Loucy (cell line): ENCODE results near the gene GRHL1.
"Not testable (repeated sequence)": the region's sequence is repeated elsewhere in the genome, so short reads cannot be mapped to it uniquely, and the experiment has no call there.

Source experiments
- H2AFZ ChIP-seq: fragments of 200-600 bp; sonication (generic); 2 replicates; pipeline ENCODE4 v1.6.0; 2016; ENCODE audit warnings: antibody characterized with exemption, mild to moderate bottlenecking, low read length, moderate library complexity
- H3F3A ChIP-seq: fragments of 200-600 bp; 2 replicates; pipeline ENCODE4 v1.6.0; 2016; ENCODE audit warnings: antibody characterized with exemption, low read depth, mild to moderate bottlenecking
- H3K27me3 ChIP-seq: fragments of 200-600 bp; sonication (generic); 2 replicates; pipeline ENCODE4 v1.6.1; 2014; ENCODE audit warnings: low read length, mild to moderate bottlenecking; ENCODE audit not compliant: insufficient read depth, poor library complexity, severe bottlenecking
- H3K36me3 ChIP-seq: fragments of 200-600 bp; sonication (generic); 2 replicates; pipeline ENCODE4 v1.6.1; 2016; ENCODE audit warnings: low read length; ENCODE audit not compliant: insufficient read depth
- H3K4me1 ChIP-seq: fragments of 200-600 bp; sonication (generic); 2 replicates; pipeline ENCODE4 v1.5.1; 2014; ENCODE audit warnings: low read length, mild to moderate bottlenecking; ENCODE audit not compliant: insufficient read depth, poor library complexity, severe bottlenecking
- H3K4me2 ChIP-seq: fragments of 200-600 bp; sonication (generic); 2 replicates; pipeline ENCODE4 v1.6.0; 2014; ENCODE audit warnings: antibody characterized with exemption, low read length, low read depth, mild to moderate bottlenecking; ENCODE audit not compliant: poor library complexity, severe bottlenecking
- H3K4me3 ChIP-seq: fragments of 200-600 bp; sonication (generic); 2 replicates; pipeline ENCODE4 v1.5.1; 2014; ENCODE audit warnings: low read length, mild to moderate bottlenecking, mixed read lengths; ENCODE audit not compliant: poor library complexity, severe bottlenecking
- H3K79me2 ChIP-seq: fragments of 200-600 bp; sonication (generic); 2 replicates; pipeline ENCODE4 v1.6.1; 2014; ENCODE audit warnings: low read length; ENCODE audit not compliant: insufficient read depth
- H3K9ac ChIP-seq: fragments of 200-600 bp; sonication (generic); 2 replicates; pipeline ENCODE4 v1.6.0; 2014; ENCODE audit warnings: mild to moderate bottlenecking, low read depth, low read length, moderate library complexity; ENCODE audit not compliant: poor library complexity, severe bottlenecking
- H3K9me2 ChIP-seq: fragments of 200-600 bp; sonication (generic); replicated peaks from 2 replicates; pipeline ENCODE4 v1.6.1; 2016; ENCODE audit warnings: low read depth, low read length, mixed read lengths
- H3K9me3 ChIP-seq: fragments of 200-600 bp; sonication (generic); 2 replicates; pipeline ENCODE4 v1.6.1; 2014; ENCODE audit warnings: mild to moderate bottlenecking, antibody characterized with exemption, low read length, low read depth; ENCODE audit not compliant: insufficient read depth
- H4K20me1 ChIP-seq: fragments of 200-600 bp; sonication (generic); 2 replicates; pipeline ENCODE4 v1.6.0; 2014; ENCODE audit warnings: antibody characterized with exemption, low read length, mild to moderate bottlenecking; ENCODE audit not compliant: insufficient read depth, poor library complexity, severe bottlenecking
- EZH2phosphoT487 ChIP-seq: fragments of 200-600 bp; IDR thresholded peaks from 2 replicates; pipeline ENCODE4 v1.6.1; 2018; ENCODE audit warnings: antibody characterized with exemption, mild to moderate bottlenecking, moderate library complexity, borderline replicate concordance
- TF ChIP-seq, protein P1 (sequence below): fragments of 200-600 bp; sonication (generic); conservative IDR thresholded peaks from 2 replicates; pipeline ENCODE4 v1.5.1; 2014; ENCODE audit warnings: mild to moderate bottlenecking, antibody characterized with exemption, low read length

The GRHL1 gene

DNA sequence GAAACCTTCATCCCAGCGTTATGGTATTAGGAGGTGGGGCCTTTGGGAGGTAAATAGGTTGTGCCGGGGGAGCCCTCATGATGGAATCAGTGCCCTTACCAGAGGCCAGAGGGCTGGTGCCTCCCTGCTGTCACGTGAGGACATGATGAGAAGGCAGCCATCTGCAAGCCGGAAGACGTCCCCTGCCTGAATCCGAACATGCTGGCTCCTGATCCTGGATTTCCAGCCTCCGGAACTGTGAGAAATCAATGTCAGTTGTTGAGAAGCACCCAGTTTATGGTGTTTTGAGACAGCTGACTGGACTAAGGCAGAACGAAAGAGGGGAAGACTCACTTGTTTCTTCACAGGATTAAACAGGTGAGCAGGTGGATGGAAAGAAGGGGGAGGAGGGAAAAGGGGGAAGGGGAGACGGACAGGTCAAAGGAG is 78.8 kb downstream of the GRHL1 start:
- Histone ChIP-seq H3K9me2 (no peaks in the 10 kb centered on the region), H3K27me3 (no peaks in the 10 kb centered on the region), H3K36me3 (no peaks in the 10 kb centered on the region), H3F3A (no peaks in the 10 kb centered on the region), H3K79me2 (no peaks in the 10 kb centered on the region), H3K4me2 (no peak overlapping the region), H4K20me1 (no peaks in the 10 kb centered on the region), H3K9ac (no peak overlapping the region), H3K4me3 (no peak overlapping the region), H3K9me3 (no peaks in the 10 kb centered on the region), H2AFZ (no peak overlapping the region), H3K4me1 (no peaks in the 10 kb centered on the region)
- no peak for TF ChIP-seq EZH2phosphoT487
- TF ChIP-seq, protein P1, sequence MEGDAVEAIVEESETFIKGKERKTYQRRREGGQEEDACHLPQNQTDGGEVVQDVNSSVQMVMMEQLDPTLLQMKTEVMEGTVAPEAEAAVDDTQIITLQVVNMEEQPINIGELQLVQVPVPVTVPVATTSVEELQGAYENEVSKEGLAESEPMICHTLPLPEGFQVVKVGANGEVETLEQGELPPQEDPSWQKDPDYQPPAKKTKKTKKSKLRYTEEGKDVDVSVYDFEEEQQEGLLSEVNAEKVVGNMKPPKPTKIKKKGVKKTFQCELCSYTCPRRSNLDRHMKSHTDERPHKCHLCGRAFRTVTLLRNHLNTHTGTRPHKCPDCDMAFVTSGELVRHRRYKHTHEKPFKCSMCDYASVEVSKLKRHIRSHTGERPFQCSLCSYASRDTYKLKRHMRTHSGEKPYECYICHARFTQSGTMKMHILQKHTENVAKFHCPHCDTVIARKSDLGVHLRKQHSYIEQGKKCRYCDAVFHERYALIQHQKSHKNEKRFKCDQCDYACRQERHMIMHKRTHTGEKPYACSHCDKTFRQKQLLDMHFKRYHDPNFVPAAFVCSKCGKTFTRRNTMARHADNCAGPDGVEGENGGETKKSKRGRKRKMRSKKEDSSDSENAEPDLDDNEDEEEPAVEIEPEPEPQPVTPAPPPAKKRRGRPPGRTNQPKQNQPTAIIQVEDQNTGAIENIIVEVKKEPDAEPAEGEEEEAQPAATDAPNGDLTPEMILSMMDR, result no peak

GRCh38 chr2:10030798-10031197 is 79.3 kb downstream of the GRHL1 start:
- not testable (repeated sequence) for H3K9me3 ChIP-seq, H3K27me3 ChIP-seq, H4K20me1 ChIP-seq, H3F3A ChIP-seq, H3K4me1 ChIP-seq, H2AFZ ChIP-seq, H3K4me2 ChIP-seq, H3K9ac ChIP-seq, H3K9me2 ChIP-seq, H3K79me2 ChIP-seq, H3K36me3 ChIP-seq, H3K4me3 ChIP-seq

DNA sequence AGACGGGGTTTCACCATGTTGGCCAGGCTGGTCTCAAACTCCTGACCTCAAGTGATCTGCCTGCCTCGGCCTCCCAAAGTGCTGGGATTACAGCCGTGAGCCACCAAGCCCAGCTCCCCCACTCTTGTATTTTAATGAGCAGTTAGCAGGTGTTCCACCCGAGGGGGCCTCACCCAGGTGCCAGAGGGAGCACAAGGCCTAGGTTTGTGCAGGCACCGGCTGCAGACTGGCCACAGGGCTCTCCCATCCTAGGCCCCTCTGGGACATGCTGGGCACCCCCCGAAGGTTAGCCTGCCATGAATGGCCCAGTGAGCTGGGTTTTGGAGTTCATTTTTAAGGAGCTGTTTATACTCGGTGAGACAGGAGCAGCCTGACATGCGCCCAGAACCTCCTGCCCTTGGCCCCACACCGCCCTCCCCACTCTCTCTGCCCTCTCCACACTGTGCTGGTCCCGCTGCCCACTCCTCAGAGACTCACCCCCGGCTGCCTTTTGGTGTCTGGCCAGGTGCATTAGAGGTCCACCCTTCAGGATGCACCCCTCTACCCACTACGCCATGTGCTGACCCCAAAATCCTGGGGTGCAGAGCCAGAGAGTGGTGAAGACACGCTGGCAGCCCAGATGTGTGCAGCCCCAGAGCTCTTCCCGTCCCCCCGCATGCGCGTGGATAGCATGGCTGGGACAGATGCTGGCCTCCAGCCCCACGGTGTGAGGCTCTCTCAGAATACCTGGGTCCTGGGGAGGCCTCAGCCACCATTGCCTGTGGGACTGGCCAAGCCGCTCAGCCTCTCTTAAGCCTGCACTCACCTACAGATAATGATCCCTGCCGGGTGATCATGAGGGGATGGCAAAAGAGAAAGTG is 80.6 kb downstream of the GRHL1 start:
- H3K4me3 ChIP-seq, result no peak overlapping the region
- no peaks in the 10 kb centered on the region for H4K20me1 ChIP-seq
- H3F3A ChIP-seq, result no peaks in the 10 kb centered on the region
- no peak for TF ChIP-seq EZH2phosphoT487
- TF ChIP-seq, protein P1, result no peak
- H3K9me3 ChIP-seq, result no peaks in the 10 kb centered on the region
- H3K9me2 ChIP-seq, result no peaks in the 10 kb centered on the region
- H3K4me1 ChIP-seq, result peaks cover 4% of the 10 kb centered on the region
- no peak overlapping the region for H3K9ac ChIP-seq
- no peaks in the 10 kb centered on the region for H3K27me3 ChIP-seq
- no peak overlapping the region for H2AFZ ChIP-seq
- H3K79me2 ChIP-seq, result no peaks in the 10 kb centered on the region
- H3K36me3 ChIP-seq, result no peaks in the 10 kb centered on the region
- H3K4me2 ChIP-seq, result no peak overlapping the region

- H3K36me3 ChIP-seq, result no peaks in the 10 kb centered on the region
- no peaks in the 10 kb centered on the region for H3F3A ChIP-seq
- H3K4me3 ChIP-seq, result no peak overlapping the region
- H3K4me2 ChIP-seq, result no peak overlapping the region
- H3K79me2 ChIP-seq, result no peaks in the 10 kb centered on the region
- no peak overlapping the region for H2AFZ ChIP-seq
- no peaks in the 10 kb centered on the region for H3K9me3 ChIP-seq
- H3K4me1 ChIP-seq, result peaks cover 4% of the 10 kb centered on the region
- H3K9ac ChIP-seq, result no peak overlapping the region
- no peaks in the 10 kb centered on the region for H3K9me2 ChIP-seq
- TF ChIP-seq, protein P1, result no peak
- no peak for TF ChIP-seq EZH2phosphoT487
- H3K27me3 ChIP-seq, result no peaks in the 10 kb centered on the region
- H4K20me1 ChIP-seq, result no peaks in the 10 kb centered on the region
Observed at GRCh38 chr2:10032746-10033105, 81.2 kb downstream of the GRHL1 start.
